ENCODE data around the gene IQCH.

DNA sequence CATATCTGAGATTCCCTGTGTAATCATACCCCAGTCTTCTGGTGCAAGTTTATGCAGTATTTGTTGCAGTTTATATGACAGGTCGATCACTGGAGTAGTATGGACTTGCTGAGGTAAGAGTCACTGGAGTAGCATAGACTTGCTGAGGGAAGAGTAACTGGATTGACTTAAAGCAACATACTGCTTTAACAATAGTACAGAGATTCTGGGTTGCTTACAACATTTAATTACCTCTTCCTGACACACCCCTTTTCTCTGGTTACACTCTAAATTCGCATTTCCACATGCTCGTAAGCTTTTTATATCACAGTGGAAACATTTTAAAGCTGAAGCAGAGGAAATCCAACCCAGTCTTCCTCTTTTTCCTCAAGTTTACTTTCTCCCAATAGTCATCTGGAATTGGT, 11.9 kb upstream of the IQCH start:
- TF ChIP-seq, protein P1, sequence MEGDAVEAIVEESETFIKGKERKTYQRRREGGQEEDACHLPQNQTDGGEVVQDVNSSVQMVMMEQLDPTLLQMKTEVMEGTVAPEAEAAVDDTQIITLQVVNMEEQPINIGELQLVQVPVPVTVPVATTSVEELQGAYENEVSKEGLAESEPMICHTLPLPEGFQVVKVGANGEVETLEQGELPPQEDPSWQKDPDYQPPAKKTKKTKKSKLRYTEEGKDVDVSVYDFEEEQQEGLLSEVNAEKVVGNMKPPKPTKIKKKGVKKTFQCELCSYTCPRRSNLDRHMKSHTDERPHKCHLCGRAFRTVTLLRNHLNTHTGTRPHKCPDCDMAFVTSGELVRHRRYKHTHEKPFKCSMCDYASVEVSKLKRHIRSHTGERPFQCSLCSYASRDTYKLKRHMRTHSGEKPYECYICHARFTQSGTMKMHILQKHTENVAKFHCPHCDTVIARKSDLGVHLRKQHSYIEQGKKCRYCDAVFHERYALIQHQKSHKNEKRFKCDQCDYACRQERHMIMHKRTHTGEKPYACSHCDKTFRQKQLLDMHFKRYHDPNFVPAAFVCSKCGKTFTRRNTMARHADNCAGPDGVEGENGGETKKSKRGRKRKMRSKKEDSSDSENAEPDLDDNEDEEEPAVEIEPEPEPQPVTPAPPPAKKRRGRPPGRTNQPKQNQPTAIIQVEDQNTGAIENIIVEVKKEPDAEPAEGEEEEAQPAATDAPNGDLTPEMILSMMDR (optimal IDR thresholded peaks at IDR 0.05 in 1 of 3, IDR thresholded peaks at IDR 0.05 in 1 of 3, conservative IDR thresholded peaks at IDR 0.05 in 1 of 3; ENCODE audit: extremely low read depth in 1 of 3, insufficient read depth in 2 of 3, low read length in 3 of 3), result no peak
- TF ChIP-seq EZH2 (IDR thresholded peaks at IDR 0.05; ENCODE audit: low read length), result no peak
